RWPE1 (cell line): Measurements from ENCODE around the gene QDPR.

Experiments used
- CTCF ChIA-PET: fragments of 350-600 bp; sonication (Branson Sonifier 250); formaldehyde crosslinking; extraction: SDS; loops from one replicate; lab custom pipeline; 2021; lab: Yijun Ruan, JAX
- POLR2A ChIA-PET: fragments of 400-600 bp; formaldehyde crosslinking; extraction: SDS; loops from one replicate; lab custom pipeline; 2020; ENCODE audit warnings: antibody characterized with exemption; ENCODE audit not compliant: low non-redundant PET; lab: Yijun Ruan, JAX
- DNase-seq: peaks from one replicate; pipeline ENCODE4 v3.0.0; 2012; ENCODE audit warnings: low spot score
- H3K27ac ChIP-seq: fragments of 450-650 bp; 2 replicates; pipeline ENCODE4 v1.5.1; 2017
- TF ChIP-seq, protein P1 (sequence below): fragments of 450-650 bp; conservative IDR thresholded peaks from 2 replicates; pipeline ENCODE4 v1.5.1; 2017; ENCODE audit warnings: low read depth, mild to moderate bottlenecking

QDPR gene

DNA sequence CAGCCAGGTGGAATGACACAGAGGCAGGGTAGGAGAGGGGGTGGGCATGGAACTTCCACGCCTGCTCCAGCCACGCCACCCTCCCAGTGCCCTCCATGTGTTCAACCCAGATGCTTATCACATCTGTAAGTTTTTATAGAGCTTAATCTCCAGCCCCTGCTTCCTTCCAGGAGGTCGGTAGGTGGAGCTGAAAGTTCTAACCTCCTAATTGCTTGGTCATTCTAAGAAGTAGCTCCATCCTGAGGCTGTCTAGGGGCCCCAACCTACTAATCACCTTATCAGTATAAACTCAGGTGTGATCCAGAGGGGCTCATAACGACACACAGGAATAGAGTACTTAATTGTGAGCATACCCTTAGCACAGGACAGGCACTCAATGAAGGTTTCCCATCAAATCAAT is 18.3 kb downstream of the QDPR start:
- POLR2A ChIA-PET = no interaction called here
- H3K27ac ChIP-seq = no peak overlapping the region
- no peak for DNase-seq
- TF ChIP-seq, protein P1, sequence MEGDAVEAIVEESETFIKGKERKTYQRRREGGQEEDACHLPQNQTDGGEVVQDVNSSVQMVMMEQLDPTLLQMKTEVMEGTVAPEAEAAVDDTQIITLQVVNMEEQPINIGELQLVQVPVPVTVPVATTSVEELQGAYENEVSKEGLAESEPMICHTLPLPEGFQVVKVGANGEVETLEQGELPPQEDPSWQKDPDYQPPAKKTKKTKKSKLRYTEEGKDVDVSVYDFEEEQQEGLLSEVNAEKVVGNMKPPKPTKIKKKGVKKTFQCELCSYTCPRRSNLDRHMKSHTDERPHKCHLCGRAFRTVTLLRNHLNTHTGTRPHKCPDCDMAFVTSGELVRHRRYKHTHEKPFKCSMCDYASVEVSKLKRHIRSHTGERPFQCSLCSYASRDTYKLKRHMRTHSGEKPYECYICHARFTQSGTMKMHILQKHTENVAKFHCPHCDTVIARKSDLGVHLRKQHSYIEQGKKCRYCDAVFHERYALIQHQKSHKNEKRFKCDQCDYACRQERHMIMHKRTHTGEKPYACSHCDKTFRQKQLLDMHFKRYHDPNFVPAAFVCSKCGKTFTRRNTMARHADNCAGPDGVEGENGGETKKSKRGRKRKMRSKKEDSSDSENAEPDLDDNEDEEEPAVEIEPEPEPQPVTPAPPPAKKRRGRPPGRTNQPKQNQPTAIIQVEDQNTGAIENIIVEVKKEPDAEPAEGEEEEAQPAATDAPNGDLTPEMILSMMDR = no peak
- CTCF ChIA-PET = no interaction called here

DNA sequence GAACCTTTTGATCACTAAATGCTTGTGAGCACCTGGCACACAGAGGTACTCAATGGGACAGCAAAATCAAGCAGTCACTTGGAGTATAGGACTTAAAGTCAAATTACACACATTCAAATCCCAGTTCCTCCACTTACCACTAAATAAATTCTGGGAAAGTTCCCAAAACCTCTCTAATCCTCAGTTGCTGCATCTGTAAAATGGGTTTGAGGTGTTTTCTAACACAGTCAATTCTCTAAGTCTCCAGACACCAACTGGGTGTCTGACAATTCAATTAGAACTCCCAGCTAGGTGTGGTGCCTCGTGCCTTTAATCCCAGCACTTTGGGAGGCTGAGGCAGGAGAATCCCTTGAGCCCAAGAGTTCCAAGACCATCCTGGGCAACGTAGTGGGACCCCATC is 19.0 kb downstream of the QDPR start:
- TF ChIP-seq, protein P1 = no peak
- POLR2A ChIA-PET = no interaction called here
- DNase-seq = no peak
- no peak overlapping the region for H3K27ac ChIP-seq
- CTCF ChIA-PET = no interaction called here

DNA sequence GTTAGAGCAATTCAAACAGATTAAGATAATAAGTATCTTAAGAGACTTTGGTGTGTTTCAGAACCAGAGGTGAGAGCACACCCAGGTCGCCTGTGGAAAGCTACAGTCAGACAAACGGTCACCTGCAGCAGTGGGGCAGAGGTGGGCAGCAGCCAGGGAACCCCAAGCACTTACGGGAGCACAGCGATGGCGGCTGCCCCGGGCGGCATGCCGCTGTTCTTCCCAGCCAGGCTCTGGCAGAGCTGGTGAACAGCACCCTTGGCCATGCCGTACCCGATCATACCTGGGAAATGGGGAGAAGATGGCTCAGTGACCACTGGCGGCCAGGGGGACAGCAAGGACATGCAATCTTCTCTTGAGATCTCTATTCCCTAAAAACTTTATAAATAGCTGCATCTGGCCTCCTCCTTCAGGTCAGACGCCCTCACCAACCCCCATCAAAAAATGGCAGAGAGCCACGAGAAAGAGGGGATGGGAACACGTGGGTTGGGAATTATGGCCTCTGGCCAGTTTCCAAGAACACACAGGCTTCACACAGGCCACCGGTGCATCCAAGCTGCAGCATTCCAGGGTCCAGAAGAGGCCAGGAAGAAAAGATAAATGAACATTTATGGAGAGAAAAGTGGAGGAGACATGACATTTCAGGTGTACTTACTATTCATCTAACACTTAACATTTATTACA is 19.7 kb downstream of the QDPR start:
- POLR2A ChIA-PET = no interaction called here
- CTCF ChIA-PET = no interaction called here
- TF ChIP-seq, protein P1 = no peak
- DNase-seq = no peak
- H3K27ac ChIP-seq = no peak overlapping the region

DNA sequence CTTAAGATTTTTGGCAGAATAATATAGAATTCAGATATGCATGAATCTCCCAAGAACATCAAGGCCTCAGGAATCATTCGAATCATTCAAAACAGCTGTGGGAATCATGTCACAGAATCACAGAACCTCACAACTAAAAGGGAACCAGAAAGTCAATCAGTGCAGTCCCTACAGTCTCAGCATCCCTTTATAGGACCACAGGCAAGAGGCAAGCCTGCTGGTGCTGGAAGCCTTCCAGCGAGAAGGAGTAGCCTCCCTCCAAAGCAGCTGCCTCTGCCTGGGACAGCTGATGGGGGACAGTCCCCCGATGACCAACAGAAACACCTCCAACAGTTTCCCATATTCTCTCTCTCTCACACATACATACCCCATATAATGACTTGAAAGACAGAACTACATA is 20.7 kb downstream of the QDPR start:
- POLR2A ChIA-PET = no interaction called here
- CTCF ChIA-PET = no interaction called here
- TF ChIP-seq, protein P1 = no peak
- no peak for DNase-seq
- no peak overlapping the region for H3K27ac ChIP-seq

DNA sequence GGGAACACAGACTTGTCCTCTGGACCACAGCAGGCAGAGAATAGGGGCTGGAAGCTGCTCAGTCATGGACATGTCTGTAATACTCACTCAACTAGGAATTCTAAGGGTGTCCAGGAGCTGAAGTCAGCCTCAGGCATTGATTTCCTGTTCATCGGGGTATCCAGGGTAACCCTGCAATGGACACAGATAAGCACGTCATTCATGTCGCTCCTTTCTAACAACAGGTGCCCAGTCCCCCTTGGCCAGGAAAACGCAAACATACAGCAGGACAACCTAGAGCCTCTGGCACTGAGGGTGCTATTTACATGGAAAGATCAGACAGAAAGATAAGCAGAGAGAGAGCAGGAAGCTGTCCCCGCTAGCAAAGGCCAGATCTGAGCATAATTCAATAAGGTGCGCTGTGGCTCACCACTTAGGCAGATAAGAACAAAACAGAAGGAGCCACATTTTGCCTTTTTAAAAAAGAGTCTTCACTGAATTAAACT is 21.3 kb downstream of the QDPR start:
- no peak for DNase-seq
- TF ChIP-seq, protein P1 = no peak
- ChIA-PET CTCF (no interaction called here), POLR2A (no interaction called here)
- H3K27ac ChIP-seq = no peak overlapping the region

DNA sequence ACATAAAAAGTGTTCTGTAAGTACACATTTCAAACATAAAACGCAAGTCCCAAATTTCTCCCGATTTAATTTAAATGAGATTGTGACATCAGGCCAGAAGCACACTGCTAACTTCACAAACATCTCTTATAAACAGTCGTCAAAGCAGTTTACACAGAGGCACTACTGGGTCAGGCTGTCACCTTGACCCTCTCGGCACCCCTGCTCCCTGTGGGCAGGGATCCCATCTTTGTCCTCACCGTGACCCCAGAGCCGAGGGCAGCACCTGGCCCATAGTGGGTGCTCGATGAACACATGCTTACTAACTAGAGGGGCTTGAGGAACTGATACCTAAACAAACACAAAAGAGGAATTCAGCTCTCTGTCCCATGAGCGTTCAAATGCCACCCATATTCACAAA is 22.2 kb downstream of the QDPR start:
- CTCF ChIA-PET = no interaction called here
- DNase-seq = no peak
- POLR2A ChIA-PET = no interaction called here
- H3K27ac ChIP-seq = no peak overlapping the region
- TF ChIP-seq, protein P1 = no peak
